ENCODE measurements around the gene FAM13C.

Gene FAM13C

DNA sequence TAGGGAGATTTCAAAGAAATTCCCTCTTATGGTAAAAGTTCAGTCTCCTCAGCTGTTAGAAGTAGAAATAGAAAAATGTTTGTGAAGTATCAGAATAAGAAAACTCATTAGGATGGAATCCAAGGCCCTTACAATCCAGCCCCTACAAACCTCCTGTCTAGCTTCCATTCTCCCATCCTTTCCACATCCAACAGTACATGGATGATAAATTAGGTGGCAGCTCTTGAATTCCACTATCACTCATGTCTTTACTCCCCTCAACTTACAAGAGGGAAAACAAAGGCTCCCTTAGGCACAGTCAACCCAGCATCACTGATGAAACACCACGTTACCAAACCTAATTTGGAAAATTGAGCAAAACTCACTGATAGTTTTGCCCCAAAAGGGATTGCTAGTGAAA is 23.0 kb downstream of the FAM13C start:
- Histone ChIP-seq H3K4me1 (ENCODE audit: control insufficient read depth in 2 of 2, insufficient read depth in 1 of 2, low read depth in 1 of 2, low read length in 2 of 2) (peaks cover 4 to 14% of the 10 kb centered on the region in 2 donors), H2AK5ac (ENCODE audit: low read depth, low read length) (no peak overlapping the region), H3K9me3 (replicated peaks in 1 of 2; ENCODE audit: control insufficient read depth in 2 of 2, insufficient read depth in 1 of 2, low read depth in 1 of 2, low read length in 2 of 2) (peaks cover 0 to 1% of the 10 kb centered on the region in 2 donors), H3K18ac (ENCODE audit: low read length) (no peak overlapping the region), H2AFZ (ENCODE audit: low read length) (no peak overlapping the region), H3K79me1 (ENCODE audit: low read depth, low read length) (no peaks in the 10 kb centered on the region), H2BK5ac (ENCODE audit: low read length) (no peak overlapping the region), H4K91ac (ENCODE audit: low read depth, low read length, poor library complexity) (no peak overlapping the region), H2BK120ac (ENCODE audit: low read depth, low read length) (no peak overlapping the region), H3K36me3 (replicated peaks in 1 of 2; ENCODE audit: control insufficient read depth in 2 of 2, insufficient read depth in 2 of 2, low read length in 2 of 2) (peaks cover 0 to 1% of the 10 kb centered on the region in 2 donors), H2BK12ac (ENCODE audit: low read length) (no peak overlapping the region), H3K14ac (ENCODE audit: low read length) (no peak overlapping the region), H3K27ac (replicated peaks; ENCODE audit: low read length) (no peak overlapping the region), H4K8ac (ENCODE audit: low read depth, low read length) (no peak overlapping the region), H3K4me3 (ENCODE audit: low read length in 2 of 2) (no peak overlapping the region), H3K9ac (ENCODE audit: low read depth, low read length, poor library complexity) (no peak overlapping the region), H2BK15ac (ENCODE audit: low read length) (no peak overlapping the region), H3K4me2 (ENCODE audit: insufficient read depth, low read length, poor library complexity, severe bottlenecking) (no peak overlapping the region), H3K23ac (ENCODE audit: low read depth, low read length, poor library complexity) (no peak overlapping the region), H3K4ac (ENCODE audit: low read length) (no peak overlapping the region), H3K27me3 (ENCODE audit: control insufficient read depth in 3 of 3, insufficient read depth in 3 of 3, low read depth in 1 of 3, low read length in 3 of 3) (no peaks in the 10 kb centered on the region)
- no CpG with 5 or more reads among the region's 1 CpG for WGBS, 2 donors (ENCODE audit: extremely low coverage in 2 of 2, insufficient read length in 2 of 2, insufficient replicate concordance in 1 of 2)
- no peak for DNase-seq (ENCODE audit: low spot score)

DNA sequence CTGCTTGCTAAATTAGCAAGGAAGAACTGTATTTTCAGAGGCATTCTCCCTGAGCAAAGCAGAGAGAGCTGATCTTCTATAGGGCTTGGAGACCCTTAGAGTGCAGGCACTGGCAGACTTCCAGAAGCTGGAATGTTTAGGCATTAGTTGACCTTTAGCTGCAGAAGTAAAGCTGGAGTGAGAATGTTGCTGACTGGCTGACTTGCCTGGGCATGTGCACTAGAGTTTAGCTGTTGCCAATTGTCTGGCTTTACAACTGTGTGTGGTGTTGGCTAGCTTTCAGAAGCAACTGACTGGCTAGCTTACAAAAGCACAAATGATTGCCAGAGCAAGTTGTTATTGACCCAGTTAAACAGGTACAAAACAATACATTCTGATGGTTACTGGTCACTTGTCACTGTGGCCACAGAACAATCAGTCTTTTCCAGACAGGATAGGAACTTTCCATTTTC is 25.1 kb downstream of the FAM13C start:
- Histone ChIP-seq H3K23ac (ENCODE audit: low read depth, low read length, poor library complexity) (no peak overlapping the region), H3K14ac (ENCODE audit: low read length) (no peak overlapping the region), H3K27ac (replicated peaks; ENCODE audit: low read length) (peak overlapping the region; percentile 67), H3K27me3 (ENCODE audit: control insufficient read depth in 3 of 3, insufficient read depth in 3 of 3, low read depth in 1 of 3, low read length in 3 of 3) (no peaks in the 10 kb centered on the region), H3K4me1 (ENCODE audit: control insufficient read depth in 2 of 2, insufficient read depth in 1 of 2, low read depth in 1 of 2, low read length in 2 of 2) (peaks cover 4 to 9% of the 10 kb centered on the region in 2 donors), H3K18ac (ENCODE audit: low read length) (no peak overlapping the region), H2BK15ac (ENCODE audit: low read length) (no peak overlapping the region), H4K8ac (ENCODE audit: low read depth, low read length) (no peak overlapping the region), H3K36me3 (replicated peaks in 1 of 2; ENCODE audit: control insufficient read depth in 2 of 2, insufficient read depth in 2 of 2, low read length in 2 of 2) (peaks cover 0 to 1% of the 10 kb centered on the region in 2 donors), H3K4me2 (ENCODE audit: insufficient read depth, low read length, poor library complexity, severe bottlenecking) (no peak overlapping the region), H2BK120ac (ENCODE audit: low read depth, low read length) (no peak overlapping the region), H2BK12ac (ENCODE audit: low read length) (no peak overlapping the region), H3K4ac (ENCODE audit: low read length) (no peak overlapping the region), H2BK5ac (ENCODE audit: low read length) (no peak overlapping the region), H3K79me1 (ENCODE audit: low read depth, low read length) (no peaks in the 10 kb centered on the region), H2AFZ (ENCODE audit: low read length) (peak overlapping the region; percentile 23), H2AK5ac (ENCODE audit: low read depth, low read length) (no peak overlapping the region), H3K9me3 (replicated peaks in 1 of 2; ENCODE audit: control insufficient read depth in 2 of 2, insufficient read depth in 1 of 2, low read depth in 1 of 2, low read length in 2 of 2) (peaks cover 0 to 1% of the 10 kb centered on the region in 2 donors), H4K91ac (ENCODE audit: low read depth, low read length, poor library complexity) (no peak overlapping the region), H3K4me3 (ENCODE audit: low read length in 2 of 2) (no peak overlapping the region), H3K9ac (ENCODE audit: low read depth, low read length, poor library complexity) (no peak overlapping the region)
- no peak for DNase-seq (ENCODE audit: low spot score)

GRCh38 chr10:59336632-59337031 is 25.7 kb downstream of the FAM13C start:
- Histone ChIP-seq H3K4me3 (ENCODE audit: low read length in 2 of 2) (no peak overlapping the region), H3K4me1 (ENCODE audit: control insufficient read depth in 2 of 2, insufficient read depth in 1 of 2, low read depth in 1 of 2, low read length in 2 of 2) (peaks cover 4 to 8% of the 10 kb centered on the region in 2 donors), H2AK5ac (ENCODE audit: low read depth, low read length) (no peak overlapping the region), H4K91ac (ENCODE audit: low read depth, low read length, poor library complexity) (no peak overlapping the region), H2BK5ac (ENCODE audit: low read length) (no peak overlapping the region), H3K36me3 (replicated peaks in 1 of 2; ENCODE audit: control insufficient read depth in 2 of 2, insufficient read depth in 2 of 2, low read length in 2 of 2) (peaks cover 0 to 1% of the 10 kb centered on the region in 2 donors), H2BK120ac (ENCODE audit: low read depth, low read length) (no peak overlapping the region), H3K4ac (ENCODE audit: low read length) (no peak overlapping the region), H4K8ac (ENCODE audit: low read depth, low read length) (no peak overlapping the region), H3K9me3 (replicated peaks in 1 of 2; ENCODE audit: control insufficient read depth in 2 of 2, insufficient read depth in 1 of 2, low read depth in 1 of 2, low read length in 2 of 2) (peaks cover 0 to 3% of the 10 kb centered on the region in 2 donors), H3K27me3 (ENCODE audit: control insufficient read depth in 3 of 3, insufficient read depth in 3 of 3, low read depth in 1 of 3, low read length in 3 of 3) (no peaks in the 10 kb centered on the region), H3K23ac (ENCODE audit: low read depth, low read length, poor library complexity) (no peak overlapping the region), H2BK12ac (ENCODE audit: low read length) (no peak overlapping the region), H3K14ac (ENCODE audit: low read length) (no peak overlapping the region), H3K27ac (replicated peaks; ENCODE audit: low read length) (peak overlapping the region; percentile 42), H2BK15ac (ENCODE audit: low read length) (no peak overlapping the region), H3K4me2 (ENCODE audit: insufficient read depth, low read length, poor library complexity, severe bottlenecking) (no peak overlapping the region), H3K9ac (ENCODE audit: low read depth, low read length, poor library complexity) (no peak overlapping the region), H2AFZ (ENCODE audit: low read length) (peak overlapping the region; percentile 23), H3K18ac (ENCODE audit: low read length) (no peak overlapping the region), H3K79me1 (ENCODE audit: low read depth, low read length) (no peaks in the 10 kb centered on the region)
- DNase-seq (ENCODE audit: low spot score), result no peak
- no CpG with 5 or more reads among the region's 2 CpGs for WGBS, 2 donors (ENCODE audit: extremely low coverage in 2 of 2, insufficient read length in 2 of 2, insufficient replicate concordance in 1 of 2)

GRCh38 chr10:59335497-59335896 is 26.9 kb downstream of the FAM13C start:
- no peak overlapping the region for H2BK15ac ChIP-seq (ENCODE audit: low read length)
- H2BK120ac ChIP-seq (ENCODE audit: low read depth, low read length), result no peak overlapping the region
- H2AK5ac ChIP-seq (ENCODE audit: low read depth, low read length), result no peak overlapping the region
- WGBS, 2 donors (ENCODE audit: extremely low coverage in 2 of 2, insufficient read length in 2 of 2, insufficient replicate concordance in 1 of 2), result no CpG with 5 or more reads among the region's 2 CpGs
- no peak overlapping the region for H4K91ac ChIP-seq (ENCODE audit: low read depth, low read length, poor library complexity)
- no peak overlapping the region for H3K4me2 ChIP-seq (ENCODE audit: insufficient read depth, low read length, poor library complexity, severe bottlenecking)
- H3K14ac ChIP-seq (ENCODE audit: low read length), result no peak overlapping the region
- no peak for DNase-seq (ENCODE audit: low spot score)
- peaks cover 0 to 1% of the 10 kb centered on the region in 2 donors for H3K36me3 ChIP-seq (replicated peaks in 1 of 2; ENCODE audit: control insufficient read depth in 2 of 2, insufficient read depth in 2 of 2, low read length in 2 of 2)
- H3K27me3 ChIP-seq (ENCODE audit: control insufficient read depth in 3 of 3, insufficient read depth in 3 of 3, low read depth in 1 of 3, low read length in 3 of 3), result no peaks in the 10 kb centered on the region
- no peak overlapping the region for H3K4me3 ChIP-seq (ENCODE audit: low read length in 2 of 2)
- no peak overlapping the region for H4K8ac ChIP-seq (ENCODE audit: low read depth, low read length)
- no peaks in the 10 kb centered on the region for H3K79me1 ChIP-seq (ENCODE audit: low read depth, low read length)
- H3K4me1 ChIP-seq (ENCODE audit: control insufficient read depth in 2 of 2, insufficient read depth in 1 of 2, low read depth in 1 of 2, low read length in 2 of 2), result peaks cover 4 to 8% of the 10 kb centered on the region in 2 donors
- H3K9me3 ChIP-seq (replicated peaks in 1 of 2; ENCODE audit: control insufficient read depth in 2 of 2, insufficient read depth in 1 of 2, low read depth in 1 of 2, low read length in 2 of 2), result peaks cover 0 to 3% of the 10 kb centered on the region in 2 donors
- H2BK5ac ChIP-seq (ENCODE audit: low read length), result no peak overlapping the region
- H3K18ac ChIP-seq (ENCODE audit: low read length), result no peak overlapping the region
- H3K23ac ChIP-seq (ENCODE audit: low read depth, low read length, poor library complexity), result no peak overlapping the region
- no peak overlapping the region for H3K4ac ChIP-seq (ENCODE audit: low read length)
- H2AFZ ChIP-seq (ENCODE audit: low read length), result no peak overlapping the region
- H2BK12ac ChIP-seq (ENCODE audit: low read length), result no peak overlapping the region
- no peak overlapping the region for H3K9ac ChIP-seq (ENCODE audit: low read depth, low read length, poor library complexity)
- no peak overlapping the region for H3K27ac ChIP-seq (replicated peaks; ENCODE audit: low read length)

Data from neuronal stem cell (in vitro differentiated cells).